NCI-H2081 (cell line): ENCODE data around the gene SHISAL1.

Experiments
- DNase-seq, 2 experiments: peaks; one replicate each; lab custom pipeline; 2025; lab: John Stamatoyannopoulos, UW

SHISAL1 gene

DNA sequence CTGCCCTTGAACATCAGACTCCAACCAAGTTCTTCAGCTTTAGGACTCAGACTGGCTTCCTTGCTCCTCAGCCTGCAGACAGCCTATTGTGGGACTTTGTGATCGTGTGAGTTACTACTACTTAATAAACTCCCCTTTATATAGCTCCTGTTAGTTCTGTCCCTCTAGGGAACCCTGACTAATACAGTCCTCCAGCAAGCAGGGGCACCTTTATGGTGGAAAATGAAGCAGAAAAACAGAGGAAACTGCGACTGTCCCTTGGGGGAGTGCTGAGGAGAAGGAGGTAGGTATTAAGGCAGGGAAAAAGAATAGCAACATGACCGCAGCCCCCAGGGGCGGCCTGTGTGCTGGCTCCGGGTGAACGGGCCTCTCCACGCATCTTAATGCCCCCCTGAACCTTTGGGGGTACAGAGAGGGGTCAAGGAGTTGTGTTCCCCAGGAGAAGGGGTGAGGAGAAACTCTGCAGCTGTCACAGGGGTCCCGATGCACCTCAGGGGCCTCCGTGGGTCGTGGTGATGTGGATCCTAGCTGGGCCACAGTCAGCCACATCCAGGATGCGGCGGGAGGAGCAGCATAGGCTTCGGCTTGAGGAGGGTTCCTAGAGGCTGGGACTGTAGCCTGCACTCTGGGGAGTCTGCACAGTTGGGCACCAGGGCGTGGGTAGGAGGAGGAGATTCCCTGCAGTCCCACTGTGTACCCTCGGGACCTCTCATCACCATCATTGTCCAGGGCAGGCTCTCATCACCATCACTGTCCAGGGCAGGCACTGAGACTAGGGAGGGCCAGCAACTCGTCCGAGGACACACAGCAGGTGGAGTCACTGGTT is 34.3 kb downstream of the SHISAL1 start:
- peak in 1 of 2 experiments; percentile 36 for DNase-seq

DNA sequence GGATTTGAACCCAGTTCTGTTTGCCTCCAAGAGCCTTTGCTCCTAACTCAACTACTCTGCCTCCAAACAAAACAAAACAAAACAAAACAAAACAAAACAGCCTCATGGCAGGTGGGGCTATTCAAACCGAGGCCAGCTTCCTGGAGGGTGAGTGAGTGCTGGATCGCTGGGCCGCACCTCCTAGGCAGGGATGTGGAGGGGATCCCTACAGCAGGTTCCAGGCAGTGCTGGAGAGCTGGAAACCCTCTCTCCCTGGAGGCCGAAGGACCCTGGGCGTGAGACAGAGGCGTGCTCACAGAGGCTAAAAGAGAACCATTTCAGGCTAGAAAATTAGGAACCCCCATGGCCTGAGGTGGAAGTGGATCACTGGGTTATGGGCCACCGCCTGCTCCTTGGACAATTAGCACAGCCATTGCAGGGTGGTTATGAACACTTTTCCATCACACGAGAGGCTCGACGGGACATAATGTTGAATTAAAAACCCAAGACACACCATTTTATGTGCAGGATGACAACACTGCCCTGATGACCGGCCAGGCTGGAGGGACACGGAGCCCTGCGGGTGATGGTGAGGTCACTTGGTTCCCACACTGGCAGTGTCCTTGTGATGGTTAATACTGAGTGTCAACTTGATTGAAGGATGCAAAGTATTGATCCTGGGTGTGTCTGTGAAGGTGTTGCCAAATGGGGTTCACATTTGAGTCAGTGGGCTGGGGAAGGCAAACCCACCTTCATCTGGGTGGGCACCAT is 35.2 kb downstream of the SHISAL1 start:
- no peak for DNase-seq

DNA sequence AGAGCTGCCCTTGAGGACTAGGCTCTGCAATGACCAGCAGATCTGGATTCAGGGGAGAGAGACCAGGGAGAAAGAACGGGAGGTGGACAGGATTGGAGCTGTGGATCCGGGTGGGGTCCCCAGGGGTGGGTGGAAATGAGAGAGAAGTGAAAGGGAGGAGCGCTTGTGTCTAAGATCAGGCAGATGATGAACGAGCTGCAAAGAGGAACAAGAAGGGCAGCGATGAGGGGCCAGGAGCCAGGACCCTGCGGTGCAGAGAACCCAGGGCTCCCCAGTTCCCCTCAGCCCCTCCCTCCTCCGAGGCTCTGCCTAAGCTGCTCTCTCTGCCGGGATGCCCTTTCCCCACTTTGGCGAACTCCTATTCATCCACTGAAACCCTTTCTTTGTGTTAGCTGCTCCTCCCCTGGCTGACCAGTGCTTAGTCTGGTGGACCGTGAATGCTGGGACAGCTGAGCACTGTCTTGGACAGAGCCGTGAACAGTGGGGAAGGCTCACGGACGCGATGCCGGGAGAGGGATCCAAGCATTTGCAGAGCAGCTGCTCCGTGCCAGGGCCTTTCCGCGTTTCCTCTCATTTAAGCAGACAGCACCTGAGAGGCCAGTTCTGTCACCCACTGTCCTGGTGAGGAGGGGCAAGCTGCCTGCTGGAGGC is 35.9 kb downstream of the SHISAL1 start:
- no peak for DNase-seq

DNA sequence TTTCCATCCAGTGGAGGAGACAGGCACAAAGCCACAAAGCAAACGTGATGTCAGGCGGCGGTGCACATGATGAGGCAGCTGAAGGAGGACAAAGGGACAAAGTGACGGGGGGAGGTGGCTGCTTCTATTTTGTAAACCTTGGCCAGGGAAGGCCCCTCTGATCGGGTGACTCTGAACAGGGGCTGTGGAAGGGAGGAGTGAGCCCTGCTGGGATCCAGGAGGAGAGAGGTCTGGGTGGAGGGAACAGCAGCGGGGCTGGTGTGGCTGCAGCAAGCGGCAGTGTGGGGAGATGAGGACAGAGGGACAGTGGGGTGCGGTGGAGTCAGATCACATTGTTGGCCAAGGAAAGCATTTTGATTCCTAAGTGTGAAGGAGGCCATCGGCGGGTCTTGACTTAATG is 36.7 kb downstream of the SHISAL1 start:
- DNase-seq, result no peak

DNA sequence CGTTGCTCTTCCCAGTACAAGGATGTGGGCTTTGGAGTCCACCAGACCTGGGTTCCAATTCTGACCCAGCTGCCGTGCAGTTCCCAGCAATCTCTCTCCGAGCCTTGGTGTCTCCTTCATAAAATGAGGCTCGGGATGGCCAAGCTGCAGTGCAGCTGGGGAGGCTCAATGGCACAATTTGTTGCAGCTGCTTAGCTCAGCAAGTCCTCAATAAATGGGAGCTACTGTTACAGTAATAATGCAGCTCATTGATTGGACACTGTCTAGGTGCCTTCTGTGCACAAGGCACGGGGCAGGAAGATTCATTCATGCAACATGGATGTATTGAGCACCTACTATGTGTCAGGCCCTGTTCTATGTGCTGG is 37.1 kb downstream of the SHISAL1 start:
- no peak for DNase-seq

DNA sequence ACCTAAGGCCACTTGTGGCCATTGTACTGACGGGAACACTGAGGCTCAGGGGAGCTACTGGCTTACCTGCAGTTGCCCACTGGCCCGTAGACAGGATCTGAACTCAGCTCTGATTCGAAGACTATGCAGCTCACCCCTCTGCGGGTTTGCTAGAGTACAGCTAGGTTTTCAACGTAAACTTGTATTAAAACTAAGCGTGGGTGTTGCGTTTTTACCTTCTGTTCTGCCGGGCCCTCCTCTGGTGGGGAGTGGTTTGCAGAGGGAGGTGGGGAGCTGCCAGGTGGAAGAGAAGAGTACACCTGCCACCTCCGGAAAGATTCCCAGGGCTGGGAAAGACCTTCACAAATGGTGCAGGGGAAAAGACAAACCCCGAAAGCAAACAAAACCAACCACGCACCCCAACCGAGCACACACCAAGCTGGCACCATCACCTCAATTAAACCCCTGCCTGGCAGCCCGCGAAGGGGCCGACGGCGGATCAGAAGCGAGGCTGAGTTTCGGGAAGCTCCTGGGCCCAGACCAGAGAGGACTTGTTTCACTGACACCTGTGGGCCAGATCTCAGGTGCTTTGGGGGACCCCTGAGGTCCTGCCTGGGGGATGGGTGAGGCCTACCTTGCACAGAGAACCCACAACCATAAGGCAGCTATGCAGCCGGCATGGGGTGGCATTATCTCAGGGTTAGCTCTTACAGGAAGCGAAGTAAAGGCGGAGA is 37.7 kb downstream of the SHISAL1 start:
- DNase-seq, result peak in 1 of 2 experiments; percentile 7

DNA sequence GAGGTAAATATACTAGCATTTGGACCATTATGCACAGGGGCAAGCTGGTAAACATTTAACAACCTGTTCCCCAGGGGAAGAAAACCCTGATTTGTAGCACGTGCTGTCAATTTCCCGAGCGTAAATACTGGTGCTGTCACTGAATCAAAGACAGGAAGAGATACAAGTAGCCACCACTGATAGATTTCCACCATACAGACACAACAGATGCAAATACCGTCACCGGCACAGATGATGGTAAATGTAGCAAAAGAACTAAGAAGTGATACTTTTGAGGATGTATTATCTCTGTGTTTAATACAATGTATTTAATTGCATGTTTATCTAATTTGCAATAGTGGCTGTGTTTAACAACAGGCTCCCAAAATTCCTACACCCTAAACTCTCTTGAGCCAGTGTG is 39.6 kb downstream of the SHISAL1 start:
- DNase-seq, result no peak

DNA sequence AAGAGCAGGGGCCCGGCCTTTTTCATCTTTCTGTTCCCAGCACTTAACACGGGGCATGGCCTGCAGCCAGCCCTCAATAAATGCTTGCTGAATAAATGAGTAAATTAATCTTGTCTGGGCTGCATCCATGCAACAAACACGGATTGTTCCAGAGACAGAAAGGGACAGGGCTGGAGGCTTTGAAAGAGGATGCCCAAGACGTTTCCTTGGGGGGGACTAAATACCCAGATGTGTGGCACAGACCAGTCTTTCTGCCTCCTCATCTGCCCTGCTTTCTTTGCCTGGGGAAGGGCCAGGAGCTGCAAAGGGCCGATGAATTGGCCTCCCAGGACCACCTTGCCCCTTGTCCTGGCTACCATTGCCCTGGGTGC is 40.4 kb downstream of the SHISAL1 start:
- no peak for DNase-seq

DNA sequence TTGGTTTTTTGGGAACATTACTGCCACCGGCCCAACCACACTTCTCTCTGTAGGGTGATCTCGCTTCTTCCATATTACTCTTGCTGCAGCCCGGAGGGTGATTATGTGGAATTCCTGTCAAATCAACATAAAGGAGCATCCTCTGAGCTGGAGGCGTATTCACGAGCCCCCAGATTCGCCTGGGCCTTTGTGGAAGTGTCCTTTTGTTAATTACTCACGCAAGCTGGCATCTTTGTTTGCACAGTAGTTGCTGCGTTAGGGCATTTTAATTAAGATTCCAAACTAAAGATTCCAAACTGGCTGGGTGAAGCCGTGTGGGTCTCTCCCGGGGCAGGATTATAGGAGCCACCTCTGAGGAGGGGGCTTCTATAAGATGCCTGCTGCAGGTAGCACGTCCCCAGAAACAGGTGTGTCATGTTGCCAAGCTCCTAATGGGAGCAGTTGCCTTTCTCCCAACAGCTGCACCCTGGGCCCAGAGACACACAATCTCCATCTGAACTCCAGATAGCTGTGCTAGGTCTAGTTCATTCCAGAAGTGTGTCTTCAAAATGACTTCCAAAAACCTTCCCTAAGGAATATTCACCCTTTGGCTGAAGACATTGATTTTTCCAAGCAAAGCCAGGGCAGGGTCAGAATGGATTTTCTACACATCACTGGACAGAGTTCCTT is 40.9 kb downstream of the SHISAL1 start:
- no peak for DNase-seq

DNA sequence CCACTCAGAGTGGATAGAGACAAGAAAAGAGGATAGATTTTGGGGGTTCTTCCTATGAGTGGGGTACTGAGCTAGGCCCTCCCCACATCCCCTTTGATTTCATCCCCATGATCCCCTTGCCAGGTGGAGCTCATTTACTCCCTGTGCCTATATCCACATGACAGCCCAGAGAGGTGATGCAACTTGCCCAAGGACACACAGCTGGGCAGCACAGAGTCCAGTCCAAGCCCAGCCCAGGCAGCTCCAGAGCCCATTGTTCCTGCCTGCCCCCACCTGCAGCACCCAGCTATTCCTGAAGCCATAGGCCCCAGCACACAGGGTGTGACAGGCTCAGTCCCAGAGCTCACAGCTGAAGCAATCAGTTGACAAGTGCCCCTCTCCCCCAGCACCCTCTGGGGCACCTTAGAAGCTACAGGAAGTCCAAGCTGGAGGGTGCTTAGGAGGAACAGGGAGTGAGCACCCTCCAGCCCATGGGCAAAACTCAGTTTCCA is 41.7 kb downstream of the SHISAL1 start:
- no peak for DNase-seq

DNA sequence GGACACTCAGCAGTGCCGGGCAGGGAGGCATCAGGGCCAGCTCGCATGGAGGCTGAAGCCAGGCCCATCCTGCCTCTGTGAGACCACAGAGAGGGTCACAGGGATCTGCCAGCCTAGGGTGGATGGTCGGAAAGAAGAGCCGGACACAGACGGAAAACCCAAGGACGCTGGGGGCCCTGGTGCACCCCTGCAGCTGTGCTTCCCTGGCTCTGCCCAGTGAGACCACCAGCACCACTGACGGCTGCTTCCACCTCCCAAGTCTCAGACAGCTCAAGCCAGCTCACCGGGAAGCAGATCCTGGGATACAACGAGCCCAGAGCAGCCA is 42.2 kb downstream of the SHISAL1 start:
- no peak for DNase-seq

DNA sequence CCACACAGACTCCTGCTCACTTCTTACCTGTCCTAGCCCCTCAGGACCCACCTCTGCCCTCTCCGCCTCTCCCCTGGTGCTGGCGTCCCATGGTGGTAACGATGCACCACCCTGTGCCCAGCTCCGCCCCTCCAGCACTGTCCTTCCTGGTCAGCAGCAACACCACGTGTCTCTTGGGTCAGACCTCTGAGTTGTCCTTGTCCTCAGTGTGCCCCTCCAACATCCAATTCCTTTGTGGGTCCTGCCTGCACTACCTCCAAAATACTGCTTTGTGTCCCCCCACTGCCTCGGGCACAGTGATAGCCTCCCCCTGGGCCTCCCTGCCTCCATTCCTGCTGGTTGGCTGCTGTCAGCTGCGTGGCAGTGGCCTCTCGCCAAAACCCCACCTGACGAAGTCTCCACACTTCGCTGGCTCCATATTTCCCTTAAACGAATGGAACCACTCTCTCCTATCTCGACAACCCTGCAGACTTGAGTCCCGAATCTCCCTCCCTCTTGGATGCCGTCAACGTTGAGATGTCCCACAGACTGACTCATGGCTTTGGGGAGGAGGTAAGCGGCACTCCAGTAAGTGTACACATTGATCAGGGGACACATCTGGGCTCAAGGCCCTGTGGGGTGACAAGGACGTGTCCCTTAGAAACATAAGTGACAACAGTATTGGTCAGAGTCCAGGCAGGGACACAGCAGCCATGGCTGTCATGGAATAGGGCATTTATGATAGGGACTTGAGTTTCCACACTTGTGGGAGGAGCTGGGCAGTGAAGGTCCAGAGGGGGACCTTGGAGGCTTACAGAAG is 42.8 kb downstream of the SHISAL1 start:
- no peak for DNase-seq

DNA sequence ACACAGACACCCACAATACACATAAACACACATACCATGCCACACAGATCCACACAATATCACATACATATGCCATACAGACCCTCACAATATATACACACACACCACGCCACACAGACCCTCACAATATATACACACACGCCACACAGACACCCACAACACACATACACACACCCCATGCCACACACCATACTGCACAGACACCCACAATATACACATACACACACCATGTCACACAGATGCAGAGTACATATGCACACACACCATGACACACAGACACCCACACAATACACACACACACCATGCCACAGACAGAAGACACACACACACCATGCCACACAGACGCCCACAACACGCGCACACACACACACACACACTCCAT is 43.6 kb downstream of the SHISAL1 start:
- DNase-seq, result no peak

DNA sequence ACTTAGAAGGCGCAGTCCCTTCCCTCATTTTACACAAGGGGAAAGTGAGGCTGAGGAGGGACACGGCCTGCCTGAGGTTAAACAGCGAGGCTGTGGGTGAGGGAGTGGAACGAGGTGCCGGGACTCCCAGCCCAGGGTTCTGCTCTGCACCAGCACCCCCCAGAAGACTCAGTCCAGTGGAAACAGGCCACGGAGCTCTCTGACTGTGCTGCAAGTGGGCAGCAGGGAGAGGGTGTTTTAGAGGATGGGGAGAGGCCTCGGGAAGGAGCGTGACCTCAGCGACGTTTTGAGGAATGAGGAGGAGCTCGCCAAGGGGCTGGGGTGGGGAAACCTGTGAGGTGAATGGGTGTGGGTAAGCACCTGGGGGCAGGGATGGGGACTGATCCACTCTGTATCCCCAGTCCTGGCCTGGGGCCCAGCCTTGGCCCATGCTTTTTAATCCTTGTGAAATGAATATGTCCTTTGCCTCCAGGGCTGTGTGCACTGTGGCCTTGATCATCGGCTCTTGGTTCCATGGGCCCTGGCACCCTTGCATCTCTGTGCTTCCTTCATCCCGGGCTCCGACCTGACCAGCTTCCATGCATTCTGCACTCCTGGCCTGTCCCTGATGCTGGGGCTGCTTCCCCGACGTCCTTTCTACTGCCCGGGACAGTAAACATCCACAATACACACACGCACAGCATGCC is 44.2 kb downstream of the SHISAL1 start:
- DNase-seq, result no peak

DNA sequence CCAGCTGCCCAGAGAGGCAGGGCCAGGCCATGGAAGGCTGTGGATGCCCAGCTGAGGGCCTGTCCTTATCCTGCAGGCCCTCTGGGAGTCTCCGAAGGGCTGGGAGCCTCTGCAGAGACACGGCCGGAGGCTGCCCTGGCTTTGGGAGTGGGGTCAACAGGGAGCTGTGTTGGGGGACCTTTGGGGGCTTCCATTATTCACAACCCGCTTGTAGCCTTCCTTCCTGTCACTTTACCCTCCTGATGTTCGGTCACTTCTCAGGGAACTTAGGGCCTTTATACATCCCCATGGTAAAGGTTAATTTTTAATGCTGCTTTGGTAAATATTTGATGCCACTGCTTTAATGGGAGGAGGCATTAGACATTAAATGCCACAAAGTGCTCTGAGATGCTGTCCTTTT is 44.9 kb downstream of the SHISAL1 start:
- DNase-seq, result no peak

DNA sequence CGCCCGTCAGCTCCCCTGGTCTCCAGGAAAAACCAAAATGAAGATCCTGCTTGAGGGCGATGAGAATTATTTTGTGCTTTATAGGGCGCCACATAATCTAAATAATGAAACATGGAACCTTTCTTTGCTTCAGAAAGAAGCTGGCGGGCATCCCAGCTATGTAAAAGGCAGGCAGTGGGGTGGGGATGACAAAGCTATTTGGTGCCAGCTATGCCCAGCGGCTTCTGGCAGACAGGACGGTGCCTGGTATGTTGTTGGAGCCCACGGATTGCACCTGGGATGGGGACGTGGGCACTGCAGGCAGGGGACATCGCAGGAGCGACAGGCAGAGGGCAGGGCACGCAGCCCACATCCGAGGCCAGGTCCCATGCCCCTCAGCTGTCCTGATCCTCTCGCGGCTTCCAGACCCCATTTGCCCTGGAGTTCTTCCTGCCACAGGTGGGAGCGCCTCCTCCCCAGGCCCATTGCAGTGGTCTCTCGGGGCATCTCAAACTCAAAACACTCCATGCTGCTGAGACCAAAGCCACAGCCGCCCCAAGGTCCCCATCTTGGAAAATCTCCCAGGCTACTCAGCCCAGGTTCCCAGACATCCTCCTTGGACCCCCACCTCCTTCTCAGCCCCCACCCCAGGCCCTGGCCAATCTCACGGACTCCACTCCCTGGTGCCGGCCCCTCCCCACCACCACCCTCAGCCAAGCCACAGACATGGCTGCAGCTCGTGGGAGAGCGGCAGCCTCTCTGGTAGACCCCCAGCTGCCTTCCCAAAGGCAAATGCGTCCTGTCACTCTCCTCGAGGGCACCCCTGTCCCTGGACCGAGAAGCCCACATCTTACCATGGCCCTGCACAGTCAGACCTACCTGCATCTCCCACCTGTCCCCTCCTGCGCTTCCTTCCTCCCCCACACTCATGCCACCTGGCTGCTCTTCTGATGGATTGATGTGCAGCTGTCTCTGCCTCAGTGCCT is 45.7 kb downstream of the SHISAL1 start:
- DNase-seq, result no peak

DNA sequence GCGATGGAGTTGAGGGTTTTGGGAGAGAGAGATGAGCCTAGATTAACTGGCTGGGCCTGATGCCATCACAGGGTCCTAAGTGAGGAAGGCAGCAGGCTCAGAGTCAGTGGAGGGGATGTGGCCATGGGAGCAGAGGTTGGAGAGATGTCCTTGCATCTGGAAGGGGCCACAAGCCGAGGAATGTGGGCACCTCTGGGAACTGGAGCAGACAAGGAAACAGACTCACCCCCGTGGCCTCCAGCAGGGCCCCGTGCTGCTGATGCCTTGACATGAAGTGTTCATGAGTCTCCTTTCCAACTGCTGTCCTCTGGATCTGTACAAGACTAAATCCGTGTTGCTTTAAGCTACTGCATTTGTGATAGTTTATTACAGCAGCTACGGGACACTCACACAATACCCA is 49.2 kb downstream of the SHISAL1 start:
- DNase-seq, result no peak

DNA sequence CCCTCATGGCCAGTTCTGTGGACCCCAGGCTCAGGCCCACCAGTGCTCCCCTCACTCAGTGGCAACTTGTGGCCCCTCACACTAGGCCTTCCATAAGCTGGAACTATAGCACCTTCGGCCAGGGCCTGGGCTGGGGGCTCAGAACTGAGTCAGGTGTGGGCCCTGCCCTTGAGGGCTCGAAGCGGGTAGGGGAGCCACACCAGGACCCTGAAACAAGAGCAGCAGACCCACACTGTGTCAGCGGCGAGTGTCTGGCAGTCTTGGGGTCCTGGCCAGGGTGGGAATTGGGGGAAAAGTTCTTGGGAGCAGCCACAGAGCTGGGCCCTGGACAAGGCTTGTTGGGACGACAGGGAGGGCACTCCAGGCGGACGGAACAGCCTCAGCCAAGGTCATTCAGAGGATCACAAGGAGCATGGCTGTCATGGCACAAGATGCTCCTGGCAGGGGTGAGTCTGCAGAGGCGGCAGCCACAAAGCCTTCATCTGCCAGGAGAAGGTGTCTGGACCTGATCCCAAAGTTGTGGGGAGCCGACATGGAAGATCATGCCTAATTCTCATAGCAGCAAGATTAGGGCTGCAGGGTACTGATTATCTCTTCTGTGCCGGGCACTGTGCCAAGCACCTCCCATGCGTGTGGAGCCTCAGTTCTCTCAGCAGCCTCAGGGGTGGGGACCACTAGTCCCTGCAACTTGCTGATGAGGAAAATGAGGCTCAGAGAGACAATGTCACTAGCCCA is 50.7 kb downstream of the SHISAL1 start:
- peak; percentile 41 to 67 for DNase-seq
